Nephron progenitor cell (in vitro differentiated cells): ENCODE data around the gene CDK6.

ENCODE experiments used
- DNase-seq: peaks from one replicate; pipeline ENCODE4 v3.0.0; 2021
- H3K27ac Mint-ChIP-seq: 2 replicates; pipeline ENCODE4 v1.8.0; 2021; ENCODE audit warnings: mild to moderate bottlenecking, moderate library complexity, mixed read lengths
- H3K27me3 Mint-ChIP-seq: 2 replicates; pipeline ENCODE4 v1.8.0; 2021; ENCODE audit warnings: mild to moderate bottlenecking, low read depth, mixed read lengths; ENCODE audit not compliant: poor library complexity
- H3K36me3 Mint-ChIP-seq: 2 replicates; pipeline ENCODE4 v1.8.0; 2021; ENCODE audit warnings: low read depth, mixed read lengths
- H3K4me1 Mint-ChIP-seq: 2 replicates; pipeline ENCODE4 v1.8.0; 2021; ENCODE audit warnings: mixed read lengths
- H3K4me3 Mint-ChIP-seq: 2 replicates; pipeline ENCODE4 v1.8.0; 2021; ENCODE audit warnings: mild to moderate bottlenecking, moderate library complexity, mixed read lengths
- H3K9me3 Mint-ChIP-seq: 2 replicates; pipeline ENCODE4 v1.8.0; 2021; ENCODE audit warnings: mild to moderate bottlenecking, moderate library complexity, mixed read lengths
- CTCF ChIP-seq: fragments of 200-600 bp; sonication (generic); IDR thresholded peaks from 2 replicates; pipeline ENCODE4 v1.5.0; 2021; ENCODE audit warnings: antibody characterized with exemption

The CDK6 gene

GRCh38 chr7:92680442-92680841 is 155.9 kb downstream of the CDK6 start:
- no peak for DNase-seq
- peaks cover 3% of the 10 kb centered on the region for H3K27me3 Mint-ChIP-seq

GRCh38 chr7:92678291-92678920 is 158.0 kb downstream of the CDK6 start:
- no peak for DNase-seq
- Mint-ChIP-seq H3K27me3 (peaks cover 3% of the 10 kb centered on the region), H3K4me3 (no peak overlapping the region), H3K36me3 (peaks cover 5% of the 10 kb centered on the region), H3K9me3 (no peaks in the 10 kb centered on the region), H3K4me1 (peaks cover 8% of the 10 kb centered on the region), H3K27ac (no peak overlapping the region)
- TF ChIP-seq CTCF = no peak

More at GRCh38 chr7:92680442-92680841, 155.9 kb downstream of the CDK6 start:
- Mint-ChIP-seq H3K27ac (no peak overlapping the region), H3K36me3 (peaks cover 5% of the 10 kb centered on the region), H3K4me3 (no peak overlapping the region), H3K9me3 (no peaks in the 10 kb centered on the region), H3K4me1 (peaks cover 8% of the 10 kb centered on the region)
- no peak for TF ChIP-seq CTCF

- peaks cover 5% of the 10 kb centered on the region for H3K36me3 Mint-ChIP-seq
- no peak overlapping the region for H3K27ac Mint-ChIP-seq
- no peaks in the 10 kb centered on the region for H3K4me1 Mint-ChIP-seq
- H3K9me3 Mint-ChIP-seq = no peaks in the 10 kb centered on the region
- no peak for DNase-seq
- TF ChIP-seq CTCF = no peak
- H3K4me3 Mint-ChIP-seq = no peak overlapping the region
- H3K27me3 Mint-ChIP-seq = no peaks in the 10 kb centered on the region
Observed at GRCh38 chr7:92674379-92674778, 162.0 kb downstream of the CDK6 start.

GRCh38 chr7:92671505-92672169 is 164.7 kb downstream of the CDK6 start:
- H3K4me1 Mint-ChIP-seq = no peaks in the 10 kb centered on the region
- H3K4me3 Mint-ChIP-seq = no peak overlapping the region
- H3K27ac Mint-ChIP-seq = no peak overlapping the region
- no peak for TF ChIP-seq CTCF
- peaks cover 5% of the 10 kb centered on the region for H3K36me3 Mint-ChIP-seq
- no peak for DNase-seq
- no peaks in the 10 kb centered on the region for H3K9me3 Mint-ChIP-seq
- H3K27me3 Mint-ChIP-seq = no peaks in the 10 kb centered on the region

- no peak overlapping the region for H3K27ac Mint-ChIP-seq
- no peaks in the 10 kb centered on the region for H3K9me3 Mint-ChIP-seq
- H3K4me1 Mint-ChIP-seq = no peaks in the 10 kb centered on the region
- peaks cover 5% of the 10 kb centered on the region for H3K36me3 Mint-ChIP-seq
- H3K4me3 Mint-ChIP-seq = no peak overlapping the region
- TF ChIP-seq CTCF = no peak
- DNase-seq = no peak
- no peaks in the 10 kb centered on the region for H3K27me3 Mint-ChIP-seq
Observed at GRCh38 chr7:92670204-92670851, 166.0 kb downstream of the CDK6 start.
